KMS-11 (cell line): ENCODE measurements around the gene TET2.

Source experiments
- H2AFZ ChIP-seq: fragments of 200-600 bp; sonication (generic); 2 replicates; pipeline ENCODE4 v1.6.1; 2016; ENCODE audit warnings: antibody characterized with exemption, mixed run types, low read depth
- H3K27ac ChIP-seq: fragments of 200-600 bp; sonication (generic); 2 replicates; pipeline ENCODE4 v1.6.1; 2016; ENCODE audit warnings: mild to moderate bottlenecking, mixed run types
- H3K27me3 ChIP-seq: fragments of 200-600 bp; sonication (generic); 2 replicates; pipeline ENCODE4 v1.6.1; 2017; ENCODE audit warnings: mild to moderate bottlenecking, low read depth, mixed run types, moderate library complexity; ENCODE audit not compliant: insufficient read depth
- H3K36me3 ChIP-seq: fragments of 200-600 bp; sonication (generic); 2 replicates; pipeline ENCODE4 v1.6.1; 2017; ENCODE audit warnings: mild to moderate bottlenecking, mixed run types; ENCODE audit not compliant: insufficient read depth
- H3K4me1 ChIP-seq: fragments of 200-600 bp; sonication (generic); 2 replicates; pipeline ENCODE4 v1.6.1; 2016; ENCODE audit warnings: mild to moderate bottlenecking, low read depth, mixed run types; ENCODE audit not compliant: poor library complexity, severe bottlenecking
- H3K4me2 ChIP-seq: fragments of 200-600 bp; sonication (generic); 2 replicates; pipeline ENCODE4 v1.7.0; 2016; ENCODE audit warnings: mild to moderate bottlenecking, mixed run types
- H3K4me3 ChIP-seq: fragments of 200-600 bp; sonication (generic); IDR thresholded peaks from 2 replicates; pipeline ENCODE4 v1.6.1; 2017; ENCODE audit warnings: low read depth, low read length, mixed read lengths; ENCODE audit not compliant: insufficient read depth
- H3K79me2 ChIP-seq: fragments of 200-600 bp; sonication (generic); 2 replicates; pipeline ENCODE4 v1.6.1; 2016; ENCODE audit warnings: low read depth, mixed run types; ENCODE audit not compliant: insufficient read depth
- H3K9ac ChIP-seq: fragments of 200-600 bp; sonication (generic); 2 replicates; pipeline ENCODE4 v1.6.1; 2016; ENCODE audit warnings: mild to moderate bottlenecking, mixed run types
- H4K20me1 ChIP-seq: fragments of 200-600 bp; sonication (generic); 2 replicates; pipeline ENCODE4 v1.6.1; 2016; ENCODE audit warnings: mild to moderate bottlenecking, mixed run types; ENCODE audit not compliant: insufficient read depth
- TF ChIP-seq, protein P1 (sequence below): fragments of 200-600 bp; sonication (generic); conservative IDR thresholded peaks from 2 replicates; pipeline ENCODE4 v1.6.1; 2017; ENCODE audit warnings: low read depth, mild to moderate bottlenecking, antibody characterized with exemption, low read length, moderate library complexity, mixed read lengths

TET2 gene

DNA sequence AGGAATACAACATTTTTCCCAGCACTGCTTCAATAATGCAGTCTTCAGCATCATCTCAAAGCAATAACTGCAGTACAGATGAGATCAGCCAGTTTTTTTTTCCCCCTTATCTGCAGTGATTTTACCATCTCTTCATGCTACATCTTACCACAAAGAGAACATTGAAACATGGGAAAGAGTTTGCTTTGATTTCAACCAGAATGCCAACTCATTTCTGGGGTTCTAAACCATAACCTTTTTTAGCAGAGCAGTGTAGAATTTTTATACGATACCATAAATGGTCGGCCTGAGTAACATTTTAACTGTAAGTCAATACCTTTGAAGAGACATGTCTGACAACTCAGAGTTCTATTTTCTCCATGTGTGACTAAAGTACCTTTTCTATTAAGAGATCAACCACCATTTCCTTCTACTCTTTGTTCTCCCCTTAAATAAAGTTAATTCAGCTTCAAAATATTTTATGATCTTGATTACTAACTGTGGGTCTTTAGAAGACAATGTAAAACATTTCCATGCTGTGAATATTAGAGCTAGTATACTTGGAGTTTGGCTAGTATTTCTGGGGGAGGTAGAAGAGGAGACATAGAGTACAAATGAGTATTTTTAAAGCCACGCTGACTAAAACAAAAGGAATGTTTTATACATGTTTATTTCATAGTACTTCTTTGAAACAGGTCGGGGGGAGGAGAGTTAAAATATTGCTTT lies 69.1 kb downstream of the TET2 start:
- Histone ChIP-seq H3K9ac (no peak overlapping the region), H4K20me1 (no peaks in the 10 kb centered on the region), H2AFZ (no peak overlapping the region), H3K36me3 (no peaks in the 10 kb centered on the region), H3K4me2 (no peak overlapping the region), H3K79me2 (no peaks in the 10 kb centered on the region), H3K4me1 (peaks cover 7% of the 10 kb centered on the region), H3K4me3 (no peak overlapping the region), H3K27me3 (no peaks in the 10 kb centered on the region), H3K27ac (no peak overlapping the region)
- TF ChIP-seq, protein P1, sequence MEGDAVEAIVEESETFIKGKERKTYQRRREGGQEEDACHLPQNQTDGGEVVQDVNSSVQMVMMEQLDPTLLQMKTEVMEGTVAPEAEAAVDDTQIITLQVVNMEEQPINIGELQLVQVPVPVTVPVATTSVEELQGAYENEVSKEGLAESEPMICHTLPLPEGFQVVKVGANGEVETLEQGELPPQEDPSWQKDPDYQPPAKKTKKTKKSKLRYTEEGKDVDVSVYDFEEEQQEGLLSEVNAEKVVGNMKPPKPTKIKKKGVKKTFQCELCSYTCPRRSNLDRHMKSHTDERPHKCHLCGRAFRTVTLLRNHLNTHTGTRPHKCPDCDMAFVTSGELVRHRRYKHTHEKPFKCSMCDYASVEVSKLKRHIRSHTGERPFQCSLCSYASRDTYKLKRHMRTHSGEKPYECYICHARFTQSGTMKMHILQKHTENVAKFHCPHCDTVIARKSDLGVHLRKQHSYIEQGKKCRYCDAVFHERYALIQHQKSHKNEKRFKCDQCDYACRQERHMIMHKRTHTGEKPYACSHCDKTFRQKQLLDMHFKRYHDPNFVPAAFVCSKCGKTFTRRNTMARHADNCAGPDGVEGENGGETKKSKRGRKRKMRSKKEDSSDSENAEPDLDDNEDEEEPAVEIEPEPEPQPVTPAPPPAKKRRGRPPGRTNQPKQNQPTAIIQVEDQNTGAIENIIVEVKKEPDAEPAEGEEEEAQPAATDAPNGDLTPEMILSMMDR, result no peak

DNA sequence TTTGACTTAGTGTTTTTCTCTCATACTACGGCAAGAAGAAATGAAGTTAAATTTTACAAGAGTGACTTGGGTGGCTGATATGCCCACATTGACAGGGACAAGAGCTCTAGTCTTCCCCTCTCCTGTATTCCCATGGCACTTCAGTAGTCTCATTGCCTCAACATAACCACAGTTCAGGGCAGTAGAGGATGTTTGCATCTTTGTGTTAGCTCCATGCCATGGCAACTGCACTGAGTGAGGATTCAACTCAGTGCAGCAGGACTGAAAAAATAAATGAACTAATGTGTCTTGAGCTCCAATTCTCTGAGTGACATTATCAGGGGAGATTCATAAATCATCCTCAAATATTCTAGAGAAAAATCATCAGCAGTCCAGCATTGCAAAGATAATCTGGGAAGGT lies 78.8 kb downstream of the TET2 start:
- no peak overlapping the region for H3K27ac ChIP-seq
- H3K4me3 ChIP-seq, result no peak overlapping the region
- no peak overlapping the region for H2AFZ ChIP-seq
- TF ChIP-seq, protein P1, result no peak
- no peaks in the 10 kb centered on the region for H3K4me1 ChIP-seq
- no peak overlapping the region for H3K9ac ChIP-seq
- no peaks in the 10 kb centered on the region for H3K36me3 ChIP-seq
- no peaks in the 10 kb centered on the region for H3K79me2 ChIP-seq
- no peaks in the 10 kb centered on the region for H4K20me1 ChIP-seq
- H3K27me3 ChIP-seq, result no peaks in the 10 kb centered on the region
- H3K4me2 ChIP-seq, result no peak overlapping the region

GRCh38 chr4:105227054-105227453 lies 80.4 kb downstream of the TET2 start:
- no peaks in the 10 kb centered on the region for H3K4me1 ChIP-seq
- H3K9ac ChIP-seq, result no peak overlapping the region
- no peaks in the 10 kb centered on the region for H3K79me2 ChIP-seq
- no peaks in the 10 kb centered on the region for H3K36me3 ChIP-seq
- TF ChIP-seq, protein P1, result no peak
- H3K27me3 ChIP-seq, result no peaks in the 10 kb centered on the region
- H3K4me3 ChIP-seq, result no peak overlapping the region
- no peaks in the 10 kb centered on the region for H4K20me1 ChIP-seq
- no peak overlapping the region for H3K27ac ChIP-seq
- H3K4me2 ChIP-seq, result no peak overlapping the region
- H2AFZ ChIP-seq, result no peak overlapping the region

DNA sequence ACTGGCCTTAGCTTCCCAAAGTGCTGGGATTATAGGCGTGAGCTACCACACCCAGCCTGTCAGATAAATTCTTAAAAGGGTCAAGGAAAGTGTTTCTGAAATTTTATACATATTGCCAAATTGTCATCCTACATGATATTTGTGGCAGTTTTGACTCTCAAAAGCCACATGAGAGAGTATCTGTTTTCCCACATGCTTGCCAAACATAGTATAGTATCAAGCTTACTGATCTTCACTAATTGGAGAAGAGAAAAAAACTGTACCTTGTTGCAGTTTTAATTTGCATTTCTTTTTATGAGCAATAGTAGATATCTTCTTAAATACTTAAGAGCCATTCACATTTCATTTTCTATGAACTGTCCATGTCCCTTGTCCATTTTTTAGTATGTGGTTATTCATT lies 83.6 kb downstream of the TET2 start:
- Histone ChIP-seq H3K36me3 (no peaks in the 10 kb centered on the region), H3K27ac (no peak overlapping the region), H3K4me1 (no peaks in the 10 kb centered on the region), H3K79me2 (no peaks in the 10 kb centered on the region), H2AFZ (no peak overlapping the region), H3K27me3 (no peaks in the 10 kb centered on the region), H3K4me2 (no peak overlapping the region), H3K9ac (no peak overlapping the region), H3K4me3 (no peak overlapping the region), H4K20me1 (no peaks in the 10 kb centered on the region)
- TF ChIP-seq, protein P1, result no peak
